CD14-positive monocyte (primary cell): ENCODE measurements around the gene RASD1. TPM values are rescaled to one million over a fixed set of nuclear protein-coding genes. Genes with fewer than 3 reads are reported as not detected.
"Not testable (repeated sequence)": the region's sequence is repeated elsewhere in the genome, so short reads cannot be mapped to it uniquely, and the experiment has no call there.

Experiments used
- DNase-seq, 3 donors: peaks; one replicate each; pipeline ENCODE4 v3.0.0-alpha.2; 2011 to 2022
- H2AFZ ChIP-seq: 2 replicates; pipeline ENCODE4 v1.6.0; 2012; ENCODE audit warnings: mild to moderate bottlenecking, low read depth, low read length, inconsistent platforms; ENCODE audit not compliant: insufficient read depth, poor library complexity, severe bottlenecking
- H3K27ac ChIP-seq, 2 donors: 1 replicate in 1 of 2; 2 replicates in 1 of 2; pipeline ENCODE4 v1.5.1; 2012 to 2013; ENCODE audit warnings: low read length in 2 of 2, control low read depth in 1 of 2, inconsistent platforms in 1 of 2, low read depth in 1 of 2, mild to moderate bottlenecking in 1 of 2
- H3K27me3 ChIP-seq, 2 donors: one replicate each; pipeline versions ENCODE4 v1.6.0 to v1.6.1; 2011 to 2013; ENCODE audit warnings: low read length in 2 of 2; ENCODE audit not compliant: control insufficient read depth in 2 of 2, insufficient read depth in 2 of 2
- H3K36me3 ChIP-seq, 2 donors: replicated peaks in 1 of 2; 1 replicate in 1 of 2; 2 replicates in 1 of 2; pipeline versions ENCODE4 v1.5.1 to v1.6.1; 2012 to 2013; ENCODE audit warnings: low read length in 2 of 2, control low read depth in 1 of 2, inconsistent platforms in 1 of 2, mild to moderate bottlenecking in 1 of 2; ENCODE audit not compliant: insufficient read depth in 2 of 2, control insufficient read depth in 1 of 2
- H3K4me1 ChIP-seq, 2 donors: 1 replicate in 1 of 2; 2 replicates in 1 of 2; pipeline versions ENCODE4 v1.5.1 to v1.6.1; 2012 to 2013; ENCODE audit warnings: low read length in 2 of 2, control low read depth in 1 of 2, inconsistent platforms in 1 of 2, mild to moderate bottlenecking in 1 of 2, moderate library complexity in 1 of 2; ENCODE audit not compliant: insufficient read depth in 2 of 2, control insufficient read depth in 1 of 2
- H3K4me2 ChIP-seq: replicated peaks from 2 replicates; pipeline ENCODE3; 2012; ENCODE audit warnings: low read length, moderate library complexity, mild to moderate bottlenecking; ENCODE audit not compliant: poor library complexity, severe bottlenecking; ENCODE audit errors: extremely low read depth
- H3K4me3 ChIP-seq, 3 experiments: fragments of 200-600 bp in 1 of 3; sonication (generic) in 1 of 3; replicated peaks in 1 of 3; 1 replicate in 2 of 3; 2 replicates in 1 of 3; pipeline ENCODE4 v1.5.1; 2011 to 2013; ENCODE audit warnings: low read length in 3 of 3, mild to moderate bottlenecking in 3 of 3, control low read depth in 2 of 3, low read depth in 2 of 3, inconsistent platforms in 1 of 3, moderate library complexity in 1 of 3
- H3K79me2 ChIP-seq: 2 replicates; pipeline ENCODE4 v1.6.0; 2012; ENCODE audit warnings: mild to moderate bottlenecking, control low read depth, inconsistent platforms, low read length, moderate library complexity; ENCODE audit not compliant: insufficient read depth
- H3K9ac ChIP-seq: 2 replicates; pipeline ENCODE4 v1.6.0; 2017; ENCODE audit warnings: low read length, mild to moderate bottlenecking; ENCODE audit not compliant: insufficient read depth, poor library complexity, severe bottlenecking
- H3K9me3 ChIP-seq, 2 donors: replicated peaks in 1 of 2; 1 replicate in 1 of 2; 2 replicates in 1 of 2; pipeline versions ENCODE4 v1.5.1 to v1.6.1; 2012 to 2013; ENCODE audit warnings: low read length in 2 of 2, control low read depth in 1 of 2; ENCODE audit not compliant: control insufficient read depth in 1 of 2, insufficient read depth in 1 of 2
- H4K20me1 ChIP-seq: 2 replicates; pipeline ENCODE4 v1.6.0; 2012; ENCODE audit warnings: mild to moderate bottlenecking, low read length, control low read depth, moderate library complexity; ENCODE audit not compliant: insufficient read depth
- H3K27ac Mint-ChIP-seq, 7 donors: one replicate each; pipeline ENCODE4 v1.8.0; 2020; ENCODE audit warnings: mild to moderate bottlenecking in 7 of 7, mixed read lengths in 7 of 7, moderate library complexity in 6 of 7, inconsistent platforms in 2 of 7
- H3K27me3 Mint-ChIP-seq, 3 donors: one replicate each; pipeline ENCODE4 v1.8.0; 2021 to 2022; ENCODE audit warnings: low read depth in 3 of 3, mild to moderate bottlenecking in 3 of 3, mixed read lengths in 3 of 3, moderate library complexity in 3 of 3, inconsistent platforms in 1 of 3
- H3K36me3 Mint-ChIP-seq, 2 donors: one replicate each; pipeline ENCODE4 v1.8.0; 2020; ENCODE audit warnings: mixed read lengths in 2 of 2, inconsistent platforms in 1 of 2, mild to moderate bottlenecking in 1 of 2
- H3K4me1 Mint-ChIP-seq: one replicate; pipeline ENCODE4 v1.8.0; 2020; ENCODE audit warnings: mild to moderate bottlenecking, mixed read lengths
- H3K4me3 Mint-ChIP-seq, 2 donors: one replicate each; pipeline ENCODE4 v1.8.0; 2020; ENCODE audit warnings: mild to moderate bottlenecking in 2 of 2, mixed read lengths in 2 of 2, moderate library complexity in 1 of 2
- H3K9me3 Mint-ChIP-seq, 7 donors: one replicate each; pipeline ENCODE4 v1.8.0; 2020 to 2022; ENCODE audit warnings: mixed read lengths in 7 of 7, mild to moderate bottlenecking in 6 of 7, moderate library complexity in 6 of 7, inconsistent platforms in 2 of 7
- WGBS: methylation state at CpG from one replicate; pipeline ENCODE4 v1.1.5; 2013; ENCODE audit warnings: missing lambda C conversion rate; ENCODE audit not compliant: insufficient coverage; 5-methylcytosine and 5-hydroxymethylcytosine counted together
- intact Hi-C, 2 donors: fragments of 100-400 bp; cut with micrococcal nuclease; formaldehyde crosslinking; loops; one replicate each; pipeline versions ENCODE4 v1.15.0 to v1.15.1; 2023
- polyA plus RNA-seq, 3 donors: library from polyadenylated mRNA; depleted of rRNA in 1 of 3; unstranded in 2 of 3; stranded (reverse) in 1 of 3; fragments of 300-500 nt in 2 of 3; fragments of >200 nt in 1 of 3; fragmentation: Illumina TruSeq in 2 of 3; gene quantifications; 1 replicate in 2 of 3; 2 replicates in 1 of 3; pipeline ENCODE4 v1.2.3, GENCODE V29; 2012 to 2021
- TF ChIP-seq, protein P1 (sequence below): fragments of 200-600 bp; IDR thresholded peaks from one replicate; pipeline ENCODE4 v1.8.0; 2022; ENCODE audit warnings: antibody characterized with exemption, mild to moderate bottlenecking

RASD1 gene
- polyA plus RNA-seq, 3 donors: 0.88 to 12.4 (median 1.3) TPM

DNA sequence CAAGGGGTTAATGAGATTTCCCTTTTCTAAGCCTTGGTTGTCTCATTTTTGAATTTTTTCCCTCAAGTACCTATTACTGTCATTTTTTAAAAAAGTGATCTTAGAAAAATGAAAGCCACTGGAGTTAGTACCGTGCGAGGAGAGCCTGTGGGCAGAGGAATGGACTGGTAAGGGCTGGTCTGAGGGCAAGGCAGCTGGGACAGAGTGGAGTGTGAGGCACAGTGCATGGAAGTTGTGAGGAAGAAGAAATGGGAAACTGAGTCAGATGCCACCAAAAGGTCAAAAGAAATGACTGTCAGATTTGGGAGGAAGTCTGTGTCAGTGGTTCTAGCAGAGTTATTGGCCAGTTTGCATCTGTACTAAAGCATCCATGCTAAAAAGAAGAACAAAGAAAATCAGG lies 8.2 kb downstream of the RASD1 start:
- Mint-ChIP-seq H3K4me3 (no peak overlapping the region), H3K9me3 (peaks cover 0 to 2% (median 0%) of the 10 kb centered on the region in 7 donors), H3K27ac (peak overlapping the region in 2 of 7 donors; percentile 16 to 55), H3K36me3 (peaks cover 61 to 76% of the 10 kb centered on the region in 2 donors), H3K27me3 (peaks cover 0 to 1% (median 0%) of the 10 kb centered on the region in 3 donors), H3K4me1 (peaks cover 3% of the 10 kb centered on the region)
- Histone ChIP-seq H4K20me1 (peaks cover 37% of the 10 kb centered on the region), H3K79me2 (peaks cover 24% of the 10 kb centered on the region), H3K27me3 (no peaks in the 10 kb centered on the region), H2AFZ (no peak overlapping the region), H3K4me2 (no peak overlapping the region), H3K4me1 (no peaks in the 10 kb centered on the region), H3K36me3 (peaks cover 43 to 78% of the 10 kb centered on the region in 2 donors), H3K27ac (no peak overlapping the region), H3K4me3 (no peak overlapping the region), H3K9ac (no peak overlapping the region), H3K9me3 (no peaks in the 10 kb centered on the region)
- WGBS: 100% methylated on average over 2 of the region's 2 CpGs
- no peak for DNase-seq
- intact Hi-C loops: no loop called here
- TF ChIP-seq, protein P1, sequence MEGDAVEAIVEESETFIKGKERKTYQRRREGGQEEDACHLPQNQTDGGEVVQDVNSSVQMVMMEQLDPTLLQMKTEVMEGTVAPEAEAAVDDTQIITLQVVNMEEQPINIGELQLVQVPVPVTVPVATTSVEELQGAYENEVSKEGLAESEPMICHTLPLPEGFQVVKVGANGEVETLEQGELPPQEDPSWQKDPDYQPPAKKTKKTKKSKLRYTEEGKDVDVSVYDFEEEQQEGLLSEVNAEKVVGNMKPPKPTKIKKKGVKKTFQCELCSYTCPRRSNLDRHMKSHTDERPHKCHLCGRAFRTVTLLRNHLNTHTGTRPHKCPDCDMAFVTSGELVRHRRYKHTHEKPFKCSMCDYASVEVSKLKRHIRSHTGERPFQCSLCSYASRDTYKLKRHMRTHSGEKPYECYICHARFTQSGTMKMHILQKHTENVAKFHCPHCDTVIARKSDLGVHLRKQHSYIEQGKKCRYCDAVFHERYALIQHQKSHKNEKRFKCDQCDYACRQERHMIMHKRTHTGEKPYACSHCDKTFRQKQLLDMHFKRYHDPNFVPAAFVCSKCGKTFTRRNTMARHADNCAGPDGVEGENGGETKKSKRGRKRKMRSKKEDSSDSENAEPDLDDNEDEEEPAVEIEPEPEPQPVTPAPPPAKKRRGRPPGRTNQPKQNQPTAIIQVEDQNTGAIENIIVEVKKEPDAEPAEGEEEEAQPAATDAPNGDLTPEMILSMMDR: no peak

DNA sequence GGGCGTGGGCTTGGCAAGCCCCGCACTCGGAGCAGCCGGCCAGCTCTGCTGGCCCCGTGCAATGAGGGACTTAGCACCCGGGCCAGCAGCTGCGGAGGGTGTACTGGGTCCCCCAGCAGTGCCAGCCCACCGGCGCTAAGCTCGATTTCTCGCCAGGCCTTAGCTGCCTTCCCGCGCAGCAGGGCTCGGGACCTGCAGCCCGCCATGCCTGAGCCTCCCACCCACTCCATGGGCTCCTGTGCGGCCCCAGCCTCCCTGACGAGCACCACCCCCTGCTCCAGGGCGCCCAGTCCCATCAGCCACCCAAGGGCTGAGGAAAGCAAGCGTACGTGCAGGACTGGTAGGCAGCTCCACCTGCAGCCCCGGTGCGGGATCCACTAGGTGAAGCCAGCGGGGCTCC lies 9.8 kb downstream of the RASD1 start:
- H3K4me3 ChIP-seq, H3K9ac ChIP-seq, H3K4me2 ChIP-seq, H3K4me3 Mint-ChIP-seq, H3K9me3 ChIP-seq, H2AFZ ChIP-seq, intact Hi-C loops, H3K27me3 Mint-ChIP-seq, H3K27ac ChIP-seq, H3K27me3 ChIP-seq, DNase-seq, H3K9me3 Mint-ChIP-seq, H3K4me1 Mint-ChIP-seq, H3K27ac Mint-ChIP-seq, H3K4me1 ChIP-seq: not testable (repeated sequence)
- Histone ChIP-seq H4K20me1 (peaks cover 38% of the 10 kb centered on the region), H3K79me2 (peaks cover 39% of the 10 kb centered on the region), H3K36me3 (peaks cover 32 to 74% of the 10 kb centered on the region in 2 donors)
- 98% methylated on average over 21 of the region's 23 CpGs for whole genome bisulfite sequencing
- H3K36me3 Mint-ChIP-seq: peaks cover 52 to 67% of the 10 kb centered on the region in 2 donors
